HEK293 (cell line): Measurements from ENCODE around the gene TEAD3.

Experiments
- BCL11A ChIP-seq: fragments of 450-650 bp; formaldehyde crosslinking; IDR thresholded peaks from 2 replicates; pipeline ENCODE4 v1.5.1; 2016; ENCODE audit warnings: low read depth, missing biosample characterization, missing genetic modification characterization
- CTCF ChIP-seq: fragments of 450-650 bp; formaldehyde crosslinking; IDR thresholded peaks from 2 replicates; pipeline ENCODE4 v1.5.1; 2016; ENCODE audit warnings: missing biosample characterization, missing genetic modification characterization
- MZF1 ChIP-seq: fragments of 450-650 bp; formaldehyde crosslinking; IDR thresholded peaks from 2 replicates; pipeline ENCODE4 v1.5.1; 2017; ENCODE audit warnings: missing biosample characterization, missing genetic modification characterization, borderline replicate concordance
- PRDM10 ChIP-seq: fragments of 450-650 bp; formaldehyde crosslinking; IDR thresholded peaks from 2 replicates; pipeline ENCODE4 v1.5.1; 2016; ENCODE audit warnings: missing biosample characterization, missing genetic modification characterization
- RBAK ChIP-seq: fragments of 450-650 bp; formaldehyde crosslinking; IDR thresholded peaks from 2 replicates; pipeline ENCODE4 v1.5.1; 2016; ENCODE audit warnings: missing biosample characterization, missing genetic modification characterization
- YY1 ChIP-seq: fragments of 450-650 bp; formaldehyde crosslinking; IDR thresholded peaks from 2 replicates; pipeline ENCODE4 v1.5.1; 2018; ENCODE audit warnings: missing biosample characterization, missing genetic modification characterization
- ZFP41 ChIP-seq: fragments of 450-650 bp; formaldehyde crosslinking; IDR thresholded peaks from 2 replicates; pipeline ENCODE4 v1.5.1; 2016; ENCODE audit warnings: missing biosample characterization, missing genetic modification characterization, borderline replicate concordance
- ZNF114 ChIP-seq: fragments of 450-650 bp; formaldehyde crosslinking; IDR thresholded peaks from 2 replicates; pipeline ENCODE4 v1.5.0; 2017; ENCODE audit warnings: missing biosample characterization, missing genetic modification characterization
- ZNF280D ChIP-seq: fragments of 450-650 bp; formaldehyde crosslinking; IDR thresholded peaks from 2 replicates; pipeline ENCODE4 v1.5.1; 2016; ENCODE audit warnings: missing biosample characterization, missing genetic modification characterization
- ZNF792 ChIP-seq: fragments of 450-650 bp; formaldehyde crosslinking; IDR thresholded peaks from 2 replicates; pipeline ENCODE4 v1.5.1; 2016; ENCODE audit warnings: missing biosample characterization, missing genetic modification characterization
- ZNF830 ChIP-seq: fragments of 450-650 bp; IDR thresholded peaks from 2 replicates; pipeline ENCODE4 v1.5.0; 2018; ENCODE audit warnings: missing biosample characterization, missing genetic modification characterization, low read depth, mild to moderate bottlenecking, moderate library complexity

GRCh38 chr6:35534407-35535170, 37.7 kb upstream of the TEAD3 start:
- TF ChIP-seq ZNF830 (tag by site-specific recombination) (no peak), CTCF (tag by site-specific recombination) (no peak), ZFP41 (no peak), ZNF114 (no peak), MZF1 (tag by site-specific recombination) (no peak), YY1 (no peak), RBAK (tag by site-specific recombination) (no peak), ZNF792 (no peak), ZNF280D (tag by site-specific recombination) (no peak), PRDM10 (no peak), BCL11A (tag by site-specific recombination) (no peak)
